ENCODE data around the gene TLE4.

GRCh38 chr9:79689576-79689975, 117.8 kb downstream of the TLE4 start:
- no peak for TF ChIP-seq ELF4 (CRISPR knock-in tag; IDR thresholded peaks at IDR 0.05; ENCODE audit: borderline replicate concordance)
- TF ChIP-seq ZBTB49 (CRISPR knock-in tag; IDR thresholded peaks at IDR 0.05; ENCODE audit: borderline replicate concordance): no peak
- TF ChIP-seq BCL6 (CRISPR knock-in tag; IDR thresholded peaks at IDR 0.05): no peak
- TF ChIP-seq YY1 (IDR thresholded peaks at IDR 0.05; ENCODE audit: insufficient read depth, insufficient replicate concordance, low read depth, low read length): no peak
- no peak for TF ChIP-seq SCMH1 (CRISPR knock-in tag; IDR thresholded peaks at IDR 0.05; ENCODE audit: borderline replicate concordance)
- no peak for TF ChIP-seq XBP1 (CRISPR knock-in tag; IDR thresholded peaks at IDR 0.05)
- no peak for TF ChIP-seq CTCF (CRISPR knock-in tag; IDR thresholded peaks at IDR 0.05)
- no peak for TF ChIP-seq STAT6 (CRISPR knock-in tag; IDR thresholded peaks at IDR 0.05; ENCODE audit: borderline replicate concordance)
- TF ChIP-seq ZBTB2 (CRISPR knock-in tag; IDR thresholded peaks at IDR 0.05; ENCODE audit: low read depth): no peak
- TF ChIP-seq ZNF33A (CRISPR knock-in tag; IDR thresholded peaks at IDR 0.05; ENCODE audit: borderline replicate concordance): no peak

Data from HepG2 (cell line).